KBM-7 (cell line): ENCODE results near the gene KHNYN.

Experiments
- DNase-seq: peaks from one replicate; pipeline ENCODE4 v3.0.0-alpha.2; 2015
- in situ Hi-C: fragments of 300-500 bp; cut with MboI; formaldehyde crosslinking; loops from 2 replicates; pipeline ENCODE4 v1.14.3; 2020; ENCODE audit warnings: low sequenced_read_pairs, low pct_unique_long_range_greater_than_20kb, mixed read lengths

The KHNYN gene

GRCh38 chr14:24399447-24399822 is 30.3 kb upstream of the KHNYN start:
- no peak for DNase-seq
- in situ Hi-C loops, result no loop called here

GRCh38 chr14:24399999-24400718 is 29.6 kb upstream of the KHNYN start:
- in situ Hi-C loops, result no loop called here
- no peak for DNase-seq

GRCh38 chr14:24401810-24402702 is 27.7 kb upstream of the KHNYN start:
- in situ Hi-C loops, result no loop called here
- no peak for DNase-seq

- no peak for DNase-seq
- in situ Hi-C loops, result no loop called here
Observed at GRCh38 chr14:24403294-24403998, 26.3 kb upstream of the KHNYN start.

- DNase-seq, result no peak
- in situ Hi-C loops, result no loop called here
Observed at GRCh38 chr14:24404814-24405213, 24.9 kb upstream of the KHNYN start.

GRCh38 chr14:24406416-24406815 is 23.3 kb upstream of the KHNYN start:
- no peak for DNase-seq
- in situ Hi-C loops, result no loop called here

- DNase-seq, result no peak
- in situ Hi-C loops, result no loop called here
Observed at GRCh38 chr14:24407608-24408325, 22.0 kb upstream of the KHNYN start.

- DNase-seq, result no peak
- in situ Hi-C loops, result no loop called here
Observed at GRCh38 chr14:24408764-24409163, 21.0 kb upstream of the KHNYN start.

GRCh38 chr14:24409192-24409591 is 20.6 kb upstream of the KHNYN start:
- in situ Hi-C loops, result no loop called here
- no peak for DNase-seq

GRCh38 chr14:24409956-24410355 is 19.8 kb upstream of the KHNYN start:
- DNase-seq, result no peak
- in situ Hi-C loops, result no loop called here

GRCh38 chr14:24411443-24412389 is 18.0 kb upstream of the KHNYN start:
- in situ Hi-C loops, result no loop called here
- DNase-seq, result peak; percentile 73

GRCh38 chr14:24414077-24414476 is 15.7 kb upstream of the KHNYN start:
- in situ Hi-C loops, result no loop called here
- no peak for DNase-seq

GRCh38 chr14:24414732-24415420 is 14.9 kb upstream of the KHNYN start:
- in situ Hi-C loops, result no loop called here
- DNase-seq, result no peak

- in situ Hi-C loops, result no loop called here
Observed at GRCh38 chr14:24415421-24416253, 14.1 kb upstream of the KHNYN start.

GRCh38 chr14:24416254-24416931 is 13.4 kb upstream of the KHNYN start:
- in situ Hi-C loops, result no loop called here
- DNase-seq, result no peak

More at GRCh38 chr14:24415421-24416253, 14.1 kb upstream of the KHNYN start:
- DNase-seq, result no peak

- in situ Hi-C loops, result no loop called here
- DNase-seq, result no peak
Observed at GRCh38 chr14:24416932-24417619, 12.7 kb upstream of the KHNYN start.
